ENCODE measurements around the gene ACTL9.

GRCh38 chr19:8655340-8655709 is 43.3 kb downstream of the ACTL9 start:
- TF ChIP-seq CTCF (conservative IDR thresholded peaks at IDR 0.05; ENCODE audit: low read length) (no peak), EZH2phosphoT487 (IDR thresholded peaks at IDR 0.05; ENCODE audit: borderline replicate concordance) (no peak)

Data from Loucy (cell line).